HepG2 (cell line): Measurements from ENCODE around the gene NSUN3. TPM values are rescaled to one million over a fixed set of nuclear protein-coding genes. Genes with fewer than 3 reads are reported as not detected.

Source experiments
- ATAC-seq: fragments of 200-7000 bp; cut with Tn5 transposase; 3 replicates; pipeline ENCODE4 v1.9.1; 2020; ENCODE audit warnings: mild to moderate bottlenecking, moderate library complexity
- BruUV-seq: library from RNA; stranded (reverse); fragments of 400-500 nt; replicated peaks from 2 replicates; lab custom pipeline; 2021; lab: Mats Ljungman, UMichigan
- CTCF ChIA-PET: fragments of 300-600 bp; formaldehyde crosslinking; extraction: SDS; loops from one replicate; lab custom pipeline; 2021; ENCODE audit warnings: low total read pairs, inconsistent platforms, low intra/inter-chr PET ratio; lab: Yijun Ruan, JAX
- POLR2A ChIA-PET: fragments of 350-600 bp; sonication (Branson Sonifier 250); formaldehyde crosslinking; loops from one replicate; lab custom pipeline; 2020; ENCODE audit warnings: antibody characterized with exemption, inconsistent platforms; lab: Yijun Ruan, JAX
- DNase-seq: peaks from one replicate; pipeline ENCODE4 v3.0.0-alpha.2; 2015; ENCODE audit warnings: low spot score
- FAIRE-seq: peaks from 3 replicates; lab custom pipeline; 2011; peaks lifted over from hg19 to GRCh38; lab: Jason Lieb, UNC
- H2AFZ ChIP-seq: one replicate; pipeline ENCODE4 v1.6.1; 2011; ENCODE audit warnings: low read length, inconsistent platforms
- H3K27ac ChIP-seq: fragments of 300-600 bp; 3 replicates; pipeline ENCODE4 v1.8.0; 2011; ENCODE audit warnings: mixed run types, mild to moderate bottlenecking, mixed read lengths, low read length, inconsistent platforms; ENCODE audit not compliant: insufficient read depth; ENCODE audit errors: extremely low read length
- H3K27me3 ChIP-seq, 2 experiments: fragments of 200-600 bp in 1 of 2; 2 replicates in 1 of 2; 3 replicates in 1 of 2; pipeline versions ENCODE4 v1.6.0 to v1.8.0; 2011; ENCODE audit warnings: low read length in 2 of 2, mild to moderate bottlenecking in 2 of 2, moderate library complexity in 2 of 2, inconsistent platforms in 1 of 2; ENCODE audit not compliant: insufficient read depth in 2 of 2, control insufficient read depth in 1 of 2
- H3K36me3 ChIP-seq, 2 experiments: fragments of 200-600 bp in 1 of 2; replicated peaks in 1 of 2; 2 replicates in 1 of 2; 3 replicates in 1 of 2; pipeline versions ENCODE4 v1.5.1 to v1.8.0; 2011; ENCODE audit warnings: low read length in 2 of 2, inconsistent platforms in 1 of 2; ENCODE audit not compliant: insufficient read depth in 2 of 2, control insufficient read depth in 1 of 2
- H3K4me1 ChIP-seq: 2 replicates; pipeline ENCODE4 v1.5.1; 2012; ENCODE audit warnings: low read length, inconsistent platforms; ENCODE audit not compliant: insufficient read depth
- H3K4me2 ChIP-seq: 2 replicates; pipeline ENCODE4 v1.6.0; 2011; ENCODE audit warnings: low read depth, low read length, inconsistent platforms
- H3K4me3 ChIP-seq, 3 experiments: fragments of 200-600 bp in 1 of 3; sonication (generic), shearing (Covaris generic) in 1 of 3; replicated peaks in 1 of 3; 2 replicates each; pipeline ENCODE4 v1.5.1; 2011 to 2016; ENCODE audit warnings: low read length in 3 of 3, inconsistent platforms in 2 of 3, low read depth in 2 of 3, mild to moderate bottlenecking in 2 of 3, control low read depth in 1 of 3, mixed read lengths in 1 of 3; ENCODE audit not compliant: insufficient read depth in 1 of 3
- H3K79me2 ChIP-seq: one replicate; pipeline ENCODE4 v1.6.1; 2011; ENCODE audit warnings: low read length, inconsistent platforms; ENCODE audit not compliant: insufficient read depth
- H3K9ac ChIP-seq: 2 replicates; pipeline ENCODE4 v1.6.0; 2011; ENCODE audit warnings: mild to moderate bottlenecking, low read depth, low read length, inconsistent platforms; ENCODE audit not compliant: insufficient read depth
- H3K9me3 ChIP-seq: 2 replicates; pipeline ENCODE4 v1.5.1; 2012; ENCODE audit warnings: mild to moderate bottlenecking, low read length
- H4K20me1 ChIP-seq: 2 replicates; pipeline ENCODE4 v1.6.0; 2011; ENCODE audit warnings: inconsistent platforms, mild to moderate bottlenecking, low read length, moderate library complexity; ENCODE audit not compliant: insufficient read depth
- ADNP ChIP-seq: sonication (generic); formaldehyde crosslinking; IDR thresholded peaks from 2 replicates; pipeline ENCODE4 v1.4.0; 2020; ENCODE audit warnings: missing genetic modification reagents
- ARID4A ChIP-seq: sonication (generic); formaldehyde crosslinking; IDR thresholded peaks from 2 replicates; pipeline ENCODE4 v1.5.0; 2020; ENCODE audit warnings: mild to moderate bottlenecking, missing genetic modification reagents, borderline replicate concordance
- ARNT ChIP-seq: fragments of 450-650 bp; IDR thresholded peaks from 2 replicates; pipeline ENCODE4 v1.6.1; 2017
- NR3C1 ChIP-seq: sonication (generic); formaldehyde crosslinking; IDR thresholded peaks from 2 replicates; pipeline ENCODE4 v1.4.0; 2020; ENCODE audit warnings: missing genetic modification reagents
- ZNF354B ChIP-seq: sonication (generic); formaldehyde crosslinking; IDR thresholded peaks from 2 replicates; pipeline ENCODE4 v1.8.0; 2022; ENCODE audit warnings: mild to moderate bottlenecking, missing genetic modification reagents
- ZNF549 ChIP-seq: sonication (generic); formaldehyde crosslinking; IDR thresholded peaks from 2 replicates; pipeline ENCODE4 v1.5.0; 2020; ENCODE audit warnings: missing genetic modification reagents
- ZNF660 ChIP-seq: sonication (generic); formaldehyde crosslinking; IDR thresholded peaks from 2 replicates; pipeline ENCODE4 v1.5.1; 2020; ENCODE audit warnings: mild to moderate bottlenecking, low read depth, missing genetic modification reagents, borderline replicate concordance
- WGBS: methylation state at CpG from one replicate; pipeline ENCODE4 v1.1.6; 2017; ENCODE audit warnings: low lambda C conversion rate; 5-methylcytosine and 5-hydroxymethylcytosine counted together
- in situ Hi-C: cut with HindIII; loops from 2 replicates; pipeline ENCODE4 v1.10.0; 2017; ENCODE audit warnings: low pct_unique_long_range_greater_than_20kb; ENCODE audit not compliant: extremely low pct_ligation_motif_present
- intact Hi-C: fragments of 100-400 bp; cut with micrococcal nuclease; formaldehyde crosslinking; loops from one replicate; pipeline ENCODE4 v1.10.0; 2022; ENCODE audit not compliant: unreplicated experiment
- polyA plus RNA-seq, 8 experiments: library from polyadenylated mRNA; depleted of rRNA in 3 of 8; stranded (reverse) in 7 of 8; unstranded in 1 of 8; fragments of >200 nt; fragmentation: Illumina TruSeq in 4 of 8; extraction: Trizol in 4 of 8; gene quantifications; 2 replicates each; pipeline versions ENCODE4 v1.2.1 to v1.2.3, GENCODE V29; 2011 to 2016; ENCODE audit warnings: low read depth in 4 of 8, missing spikeins in 1 of 8, mixed read lengths in 1 of 8; ENCODE audit not compliant: insufficient read depth in 1 of 8
- total RNA-seq, 5 experiments: library from RNA; depleted of rRNA; stranded (reverse); fragments of >200 nt; fragmentation: Illumina TruSeq; extraction: Trizol; gene quantifications; 2 replicates each; pipeline ENCODE4 v1.2.3, GENCODE V29; 2016; ENCODE audit warnings: low read depth in 1 of 5

NSUN3 gene
- total and polyA plus RNA-seq, 2 of the 13 experiments (the other 11 are each of a cell fraction or from before 2014, with no cell fraction given): 3.2 to 10.6 TPM

GRCh38 chr3:94167346-94167745 is 104.5 kb downstream of the NSUN3 start:
- no peaks in the 10 kb centered on the region for H3K4me1 ChIP-seq
- H4K20me1 ChIP-seq: no peaks in the 10 kb centered on the region
- ChIA-PET CTCF (no interaction called here), POLR2A (no interaction called here)
- no peaks in the 10 kb centered on the region for H3K9me3 ChIP-seq
- no peak overlapping the region for H3K27ac ChIP-seq
- no peaks in the 10 kb centered on the region; a peak in 1 of 5 replicates for H3K27me3 ChIP-seq
- no peaks in the 10 kb centered on the region for H3K79me2 ChIP-seq
- no peak for FAIRE-seq
- H3K36me3 ChIP-seq: no peaks in the 10 kb centered on the region
- BruUV-seq: no TSS peak
- no peak overlapping the region for H2AFZ ChIP-seq
- ATAC-seq: no peak
- in situ Hi-C loops: no loop called here
- H3K4me3 ChIP-seq: no peak overlapping the region
- DNase-seq: no peak
- TF ChIP-seq ZNF660 (CRISPR knock-in tag): no peak
- TF ChIP-seq ADNP (CRISPR knock-in tag): no peak
- TF ChIP-seq ZNF549 (CRISPR knock-in tag): no peak
- no peak for TF ChIP-seq ZNF354B
- TF ChIP-seq ARNT: no peak
- TF ChIP-seq ARID4A (CRISPR knock-in tag): no peak
- TF ChIP-seq NR3C1 (CRISPR knock-in tag): no peak
- WGBS: 5% methylated on average over 2 of the region's 2 CpGs
- no peak overlapping the region for H3K9ac ChIP-seq
- no peak overlapping the region for H3K4me2 ChIP-seq
- intact Hi-C loops: no loop called here
